Ovary (tissue), 3 donors: ENCODE data around the gene IZUMO1.

ENCODE experiments used
- CTCF ChIP-seq, 3 donors: fragments of 450-650 bp in 2 of 3; fragments of 200-600 bp in 1 of 3; IDR thresholded peaks; one replicate each; pipeline versions ENCODE4 v1.5.1 to v1.8.0; 2016 to 2022; ENCODE audit warnings: antibody characterized with exemption in 3 of 3, mild to moderate bottlenecking in 1 of 3
- EP300 ChIP-seq: sonication (generic); formaldehyde crosslinking; IDR thresholded peaks from one replicate; pipeline ENCODE4 v1.6.1; 2017; ENCODE audit warnings: antibody characterized with exemption
- donor health status: DM: no; HTN: no; CAD: no.

- no peak for TF ChIP-seq EP300
- TF ChIP-seq CTCF (IDR thresholded peaks at IDR 0.05), result no peak
These were observed 8.5 kb upstream of the IZUMO1 start, which contains the start of gene FGF21 for GRCh38 chr19:48755084-48755641.
